LoVo (cell line): Measurements from ENCODE around the gene WFDC9.
"Not testable (repeated sequence)": the region's sequence is repeated elsewhere in the genome, so short reads cannot be mapped to it uniquely, and the experiment has no call there.

Experiments used
- DNase-seq: peaks from one replicate; pipeline ENCODE4 v3.0.0-alpha.2; 2016; ENCODE audit warnings: low spot score

Gene WFDC9

DNA sequence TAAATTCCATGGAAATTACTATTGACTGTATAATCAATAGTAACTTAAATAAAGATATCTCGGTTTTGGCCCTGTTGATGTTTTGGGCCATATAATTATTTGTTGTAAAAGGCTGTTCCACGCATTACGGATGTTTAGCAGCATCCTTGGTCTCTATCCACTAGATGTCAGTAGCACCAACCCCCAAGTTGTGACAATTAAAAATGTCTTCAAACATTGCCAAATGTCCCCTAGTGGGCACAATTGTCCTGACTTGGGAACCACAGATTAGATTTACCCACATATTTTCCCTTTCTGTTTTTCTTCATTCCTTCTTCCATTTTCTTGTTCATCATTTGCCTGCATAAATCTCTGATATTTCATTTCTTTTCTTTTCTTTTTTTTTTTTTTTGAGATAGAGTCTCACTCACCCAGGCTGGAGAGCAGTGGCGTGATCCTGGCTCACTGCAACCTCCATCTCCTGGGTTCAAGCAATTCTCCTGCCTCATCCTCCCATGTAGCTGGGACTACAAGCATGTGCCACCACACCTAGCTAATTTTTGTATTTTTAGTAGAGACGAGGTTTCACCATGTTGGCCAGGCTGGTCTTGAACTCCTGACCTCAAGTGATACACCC is 38.4 kb downstream of the WFDC9 start:
- DNase-seq = peak; percentile 57

DNA sequence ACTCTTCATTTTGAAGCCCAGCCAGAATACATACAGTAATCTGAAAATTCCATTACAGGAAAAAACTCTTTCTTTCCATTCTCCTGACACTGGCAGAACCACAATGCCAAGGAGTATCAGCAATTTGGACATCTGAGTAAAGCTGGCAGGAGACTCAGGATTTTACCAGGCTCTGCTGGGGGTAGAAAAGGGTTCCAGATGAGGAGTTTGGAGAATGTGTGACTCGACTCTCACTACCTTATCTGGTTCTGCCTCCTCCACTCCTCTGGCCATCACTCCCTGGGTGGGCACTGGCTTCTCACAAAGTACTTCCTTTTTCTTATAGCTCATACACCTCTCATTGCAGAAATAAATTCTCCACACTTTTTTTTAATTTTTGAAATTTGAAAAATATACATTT is 41.4 kb downstream of the WFDC9 start:
- DNase-seq = no peak

DNA sequence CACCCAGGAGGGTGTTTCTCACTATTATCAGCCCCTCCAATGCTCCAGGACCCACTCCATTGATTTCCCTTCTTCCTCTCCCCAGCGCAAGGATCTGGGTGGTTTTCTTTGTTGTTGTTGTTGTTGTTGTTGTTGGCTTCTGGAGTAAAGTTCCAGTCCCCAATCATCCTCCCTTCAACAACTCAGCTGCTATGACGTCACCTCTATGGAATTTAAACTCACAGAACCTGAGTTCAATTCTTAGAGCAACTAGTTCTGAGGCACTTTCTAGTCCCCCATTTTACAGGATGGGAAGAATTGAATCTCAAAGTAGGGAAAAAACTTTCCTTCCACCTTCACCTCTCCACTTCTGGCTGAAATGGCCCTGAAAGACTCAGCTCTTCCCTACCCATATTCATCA is 42.3 kb downstream of the WFDC9 start:
- no peak for DNase-seq

DNA sequence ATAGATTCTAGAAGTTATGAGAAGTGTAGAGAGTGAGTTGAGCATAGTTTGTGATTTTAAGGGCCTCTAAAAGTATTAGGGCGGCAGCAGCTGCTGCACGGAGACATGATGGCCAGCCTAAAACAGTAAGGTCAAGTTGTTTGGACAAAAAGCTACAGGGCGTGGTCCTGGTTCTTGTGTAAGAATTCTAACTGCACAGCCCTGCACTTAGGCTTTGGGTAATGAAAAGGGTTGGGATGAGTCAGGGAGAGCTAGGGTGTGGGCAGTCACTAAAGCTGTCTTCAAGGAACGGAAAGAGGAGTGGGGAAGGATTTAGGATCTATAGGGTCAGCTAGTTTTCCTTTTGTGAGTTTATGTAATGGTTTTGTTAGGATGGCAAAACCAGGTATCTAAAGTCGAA is 45.1 kb downstream of the WFDC9 start:
- DNase-seq = not testable (repeated sequence)

DNA sequence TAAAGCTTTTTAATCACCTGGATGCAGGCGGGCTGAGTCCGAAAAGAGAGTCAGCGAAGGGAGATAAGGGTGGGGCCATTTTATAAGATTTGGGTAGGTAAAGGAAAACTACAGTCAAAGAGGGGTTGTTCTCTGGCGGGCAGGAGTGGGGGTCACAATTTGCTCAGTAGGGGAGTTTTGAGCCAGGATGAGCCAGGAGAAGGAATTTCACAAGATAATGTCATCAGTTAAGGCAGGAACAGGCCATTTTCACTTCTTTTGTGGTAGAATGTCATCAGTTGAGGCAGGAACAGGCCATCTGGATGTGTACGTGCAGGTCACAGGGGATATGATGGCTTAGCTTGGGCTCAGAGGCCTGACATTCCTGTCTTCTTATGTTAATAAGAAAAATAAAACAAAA is 46.8 kb downstream of the WFDC9 start:
- not testable (repeated sequence) for DNase-seq

DNA sequence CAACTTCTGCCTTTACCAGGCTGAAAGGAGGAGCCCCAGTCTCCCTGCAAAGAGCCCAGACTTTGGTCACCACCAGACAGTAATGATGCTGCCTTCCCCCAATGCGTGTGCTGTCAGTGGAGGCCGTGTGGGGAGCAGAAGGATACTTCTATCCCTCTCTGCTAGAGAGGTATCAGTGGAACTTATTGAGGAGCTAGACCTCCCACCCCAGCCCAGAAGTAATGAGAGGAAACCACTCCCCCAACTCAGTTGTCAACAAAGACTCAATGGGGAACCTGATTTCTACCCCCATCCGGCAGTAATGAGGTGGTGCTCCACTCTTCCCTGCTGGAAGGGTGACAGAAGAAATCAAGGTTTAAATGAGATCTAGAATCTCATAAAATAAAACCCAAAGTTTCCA is 47.6 kb downstream of the WFDC9 start:
- DNase-seq = no peak

DNA sequence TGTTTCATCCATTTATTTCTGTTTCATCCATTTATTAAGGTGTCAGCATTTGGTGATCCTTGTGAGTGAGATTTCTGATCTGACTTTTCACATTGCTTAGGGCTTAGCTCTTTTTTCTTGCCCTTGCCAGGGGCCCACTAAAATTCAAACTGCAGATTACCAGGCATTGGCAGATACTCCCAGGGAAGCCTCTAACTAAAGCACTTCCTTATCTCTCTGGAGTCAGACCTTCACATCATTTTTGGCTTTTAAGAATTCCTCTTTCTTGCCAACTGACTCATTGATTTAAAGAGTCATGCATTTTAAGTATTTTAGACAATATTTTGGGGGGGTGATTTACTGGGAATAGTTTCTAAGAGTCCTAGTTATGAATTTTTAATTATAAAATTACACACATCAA is 49.4 kb downstream of the WFDC9 start:
- DNase-seq = no peak

DNA sequence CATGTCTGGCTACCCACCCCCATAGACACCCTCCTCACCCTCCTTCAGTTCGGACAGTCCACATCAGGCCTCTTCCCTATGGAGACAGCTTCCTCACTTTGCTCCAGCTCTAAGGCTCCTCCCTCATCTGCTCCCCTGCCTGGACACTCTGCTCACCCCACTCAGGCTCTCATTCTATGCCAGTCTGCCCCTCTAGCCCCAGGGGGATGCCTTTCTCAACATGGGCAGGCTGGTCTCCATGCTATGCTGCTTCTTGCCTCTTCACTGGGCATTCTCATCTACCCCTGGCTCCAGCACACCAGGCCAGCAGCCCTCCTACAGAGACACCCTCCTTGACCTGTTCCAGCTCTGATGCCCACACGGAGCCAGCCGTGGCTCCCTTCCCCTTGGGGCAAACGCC is 51.9 kb downstream of the WFDC9 start, which contains the start of gene WFDC8:
Gene WFDC8, minus strand, starts transcription at position 101 of the 400 bp plus-strand sequence. Its CDS starts 37 bp downstream, at position 64.
- DNase-seq = no peak

DNA sequence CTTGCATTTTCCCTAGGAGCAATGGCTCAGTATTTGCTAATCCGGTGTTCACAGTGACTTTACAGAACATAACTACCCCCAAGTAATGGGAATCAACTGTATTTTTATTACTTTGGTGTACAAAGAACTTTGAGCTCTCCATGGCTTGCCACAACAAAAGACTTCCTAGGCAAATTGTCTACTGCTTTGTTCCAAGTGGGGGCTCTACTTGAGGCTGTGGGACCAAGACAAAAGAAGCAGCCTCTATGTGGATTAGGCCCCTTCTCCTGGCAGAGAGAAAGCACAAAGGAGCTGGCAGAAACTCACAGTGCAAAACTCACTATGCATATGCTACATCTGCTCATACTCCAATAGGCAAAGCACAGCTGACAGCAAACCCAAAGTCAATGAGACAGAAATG is 52.9 kb downstream of the WFDC9 start:
- DNase-seq = no peak

DNA sequence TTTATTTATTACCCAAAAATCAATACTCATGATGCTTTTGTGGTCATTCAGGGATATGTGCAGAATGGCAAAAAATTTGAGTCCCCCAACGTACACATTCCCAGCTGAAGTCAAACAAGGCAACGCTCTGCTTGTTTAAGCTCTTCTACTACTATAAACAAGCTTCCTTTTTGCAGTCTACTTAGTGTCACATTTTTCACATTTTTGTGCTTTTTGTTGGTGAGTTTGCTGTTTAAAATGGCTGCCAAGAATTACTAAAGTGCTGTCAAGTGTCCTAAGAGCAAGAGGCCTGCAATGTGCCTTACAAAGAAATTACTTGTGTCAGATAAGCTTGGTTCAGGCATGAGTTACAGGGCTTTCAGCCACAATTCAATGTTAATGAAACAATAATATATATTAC is 54.1 kb downstream of the WFDC9 start:
- no peak for DNase-seq

DNA sequence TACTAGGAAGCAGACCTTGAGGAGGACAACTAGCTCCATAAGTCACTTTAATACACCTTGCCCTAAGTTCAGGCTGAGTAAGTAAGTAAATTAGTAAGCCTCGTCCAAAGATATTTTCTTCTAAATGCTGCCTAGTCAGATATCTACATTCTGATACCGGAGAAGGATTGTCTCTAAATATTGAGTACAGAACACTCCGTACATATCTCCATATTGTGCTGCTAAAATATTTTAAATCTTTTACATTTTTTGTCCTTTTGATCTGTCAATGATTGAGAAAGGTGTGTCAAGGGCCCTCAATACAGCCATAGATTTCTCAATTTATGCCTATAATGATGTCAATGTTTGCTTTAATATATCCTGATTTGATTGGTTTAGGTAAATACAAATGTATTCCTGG is 55.2 kb downstream of the WFDC9 start:
- DNase-seq = no peak

DNA sequence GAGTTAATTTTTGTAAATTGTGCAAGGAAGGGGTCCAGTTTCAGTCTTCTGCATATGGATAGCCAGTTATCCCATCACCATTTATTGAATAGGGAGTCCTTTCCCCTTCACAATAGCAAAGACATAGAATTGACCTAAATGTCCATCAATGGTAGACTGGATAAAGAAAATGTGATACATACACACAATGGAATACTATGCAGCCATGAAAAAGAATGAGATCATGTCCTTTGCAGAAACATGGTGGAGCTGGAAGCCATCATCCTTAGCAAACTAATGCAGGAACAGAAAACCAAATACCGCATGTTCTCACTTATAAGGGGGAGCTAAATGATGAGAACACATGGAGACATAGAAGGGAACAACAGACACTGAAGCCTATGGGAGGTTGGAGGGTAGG is 61.4 kb downstream of the WFDC9 start:
- not testable (repeated sequence) for DNase-seq

DNA sequence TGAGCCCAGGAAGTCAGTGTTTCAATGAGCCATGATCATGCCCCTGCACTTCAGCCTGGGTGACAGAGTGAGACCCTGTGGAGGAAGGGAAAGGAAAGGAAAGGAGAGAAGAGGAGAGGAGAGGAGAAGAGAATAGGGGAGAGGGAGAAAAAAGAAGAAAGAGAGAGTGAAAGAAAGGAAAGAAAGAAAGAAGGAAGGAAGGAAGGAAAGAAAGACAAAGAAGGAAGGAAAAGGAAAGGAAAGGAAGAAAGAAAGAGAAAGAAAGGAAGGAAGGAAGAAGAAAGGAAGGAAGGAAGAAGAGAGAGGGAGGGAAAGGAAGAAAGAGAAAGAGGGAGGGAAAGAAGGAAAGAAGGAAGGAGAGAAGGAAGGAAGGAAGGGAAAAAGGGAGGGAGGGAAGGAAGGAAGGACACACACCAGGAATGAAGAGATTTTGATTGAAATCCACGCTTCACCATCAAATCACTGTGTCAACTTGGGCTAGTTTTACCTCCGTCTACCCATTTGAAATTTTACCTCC is 66.3 kb downstream of the WFDC9 start:
- DNase-seq = no peak
